ENCODE measurements around the gene TRIO.

The TRIO gene

DNA sequence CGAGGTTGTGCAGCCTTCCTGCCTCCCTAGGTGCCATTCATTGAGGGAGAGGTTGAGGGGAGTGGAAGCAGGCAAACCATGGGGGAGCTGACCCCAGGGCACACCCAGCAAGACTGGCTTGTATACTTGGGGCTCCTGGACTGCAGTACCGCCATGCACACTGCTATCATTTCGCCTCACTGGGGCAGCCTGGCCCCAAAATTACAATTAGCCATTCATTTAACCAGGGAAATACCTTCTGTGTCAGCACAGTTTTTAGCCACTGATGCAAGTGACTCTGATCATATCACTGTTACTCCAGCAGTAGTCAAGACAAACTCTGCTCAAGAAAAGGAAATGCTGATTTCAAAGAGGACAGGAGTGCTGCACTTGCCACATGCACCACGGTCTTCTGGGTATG lies 109.7 kb downstream of the TRIO start:
- DNase-seq, result no peak

DNA sequence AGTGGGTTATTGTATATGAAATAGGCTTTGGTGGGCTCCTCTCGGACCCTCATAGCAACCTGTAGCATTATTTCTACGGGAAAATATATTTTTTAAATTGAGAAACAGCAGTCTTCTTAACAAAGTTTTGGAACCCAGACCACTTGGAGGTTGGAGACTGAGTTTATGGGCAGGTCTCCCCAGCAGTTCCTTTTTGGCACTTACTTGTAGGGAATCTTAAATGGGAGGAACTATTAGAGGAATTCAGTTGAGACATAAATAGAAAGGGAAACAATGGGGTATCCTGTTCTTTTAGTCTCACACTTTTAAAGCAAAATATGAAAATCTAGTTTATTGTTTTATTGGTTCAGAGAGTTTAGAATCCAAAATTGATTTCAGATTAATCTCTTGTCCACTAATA lies 111.5 kb downstream of the TRIO start:
- no peak for DNase-seq

DNA sequence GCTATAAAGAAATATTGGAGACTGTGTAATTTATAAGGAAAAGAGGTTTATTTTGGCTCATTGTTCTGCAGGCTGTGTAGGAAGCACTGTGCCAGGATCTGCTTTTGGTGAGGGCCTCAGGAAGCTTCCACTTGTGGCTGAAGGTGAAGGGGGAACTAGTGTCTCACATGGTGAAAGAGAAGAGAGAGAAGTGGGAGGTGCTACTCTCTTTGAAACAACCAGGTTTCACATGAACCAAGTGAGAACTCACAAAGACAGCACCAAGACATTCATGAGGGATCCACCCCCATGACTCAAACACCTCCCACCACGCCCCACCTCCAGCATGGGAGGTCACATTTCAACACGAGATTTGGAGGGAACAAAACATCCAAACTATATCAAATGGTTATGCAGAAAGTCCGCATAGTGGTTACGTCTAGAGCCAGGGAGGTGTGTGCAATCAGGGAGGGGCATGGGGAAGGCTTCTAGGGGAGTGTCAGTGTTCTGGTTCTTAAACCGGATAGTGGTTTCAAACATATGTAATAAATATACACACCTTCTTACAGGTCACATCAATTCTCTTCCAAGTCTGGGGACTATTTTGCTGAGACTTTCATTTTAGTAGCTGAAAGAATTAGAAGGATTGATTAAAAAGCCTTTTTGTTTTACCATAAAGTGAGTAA lies 113.0 kb downstream of the TRIO start:
- no peak for DNase-seq

DNA sequence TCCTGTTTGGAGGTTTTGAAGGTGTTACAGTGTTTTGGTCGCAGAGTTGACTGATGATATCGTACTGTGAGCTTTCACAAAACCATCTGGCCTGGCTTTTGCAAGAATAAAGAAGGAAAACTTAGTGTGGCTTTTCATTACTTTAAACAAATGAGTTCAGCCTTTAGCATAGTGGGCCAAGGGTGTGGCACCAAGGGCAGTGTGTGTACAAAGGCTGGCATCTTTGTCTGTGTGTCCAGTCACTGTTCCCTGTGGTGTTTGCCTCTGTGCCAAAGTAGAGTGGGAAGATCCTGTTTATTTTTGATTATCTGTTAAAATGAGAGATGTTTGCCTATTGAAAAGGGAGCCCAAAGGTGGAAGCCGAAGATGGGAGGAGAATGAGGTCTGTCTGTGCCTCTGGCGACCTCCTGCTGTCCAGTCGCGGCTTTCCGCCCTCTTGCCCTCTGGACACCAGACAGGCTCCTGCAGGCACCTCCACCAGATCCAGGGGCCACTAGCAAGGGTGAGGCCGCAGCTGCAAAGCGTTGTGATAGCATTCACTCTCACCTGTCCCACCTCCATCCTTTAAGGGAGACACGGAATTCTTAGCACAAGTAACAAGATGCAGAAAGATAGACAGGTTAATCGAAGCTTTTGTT lies 113.7 kb downstream of the TRIO start:
- DNase-seq, result no peak

DNA sequence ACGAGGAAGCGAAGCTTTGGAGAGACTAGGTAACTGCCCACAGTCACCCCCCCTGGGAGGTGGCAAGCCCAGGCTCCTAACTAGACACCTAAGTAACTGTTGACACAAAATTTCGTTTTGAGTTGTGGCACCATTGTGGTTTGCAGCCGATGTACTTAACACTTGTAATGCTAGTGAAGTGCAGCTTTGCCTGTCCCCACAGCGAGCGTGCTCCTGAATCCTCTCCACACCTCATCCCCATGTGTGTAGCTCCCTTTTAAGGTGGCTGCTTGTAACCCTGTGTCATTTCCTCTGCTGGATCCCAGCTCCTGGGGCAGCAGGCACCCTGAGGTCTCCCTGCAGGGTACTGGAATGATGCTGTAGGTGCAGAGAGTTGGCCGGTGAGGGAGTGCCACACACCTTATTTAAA lies 114.9 kb downstream of the TRIO start:
- DNase-seq, result no peak

DNA sequence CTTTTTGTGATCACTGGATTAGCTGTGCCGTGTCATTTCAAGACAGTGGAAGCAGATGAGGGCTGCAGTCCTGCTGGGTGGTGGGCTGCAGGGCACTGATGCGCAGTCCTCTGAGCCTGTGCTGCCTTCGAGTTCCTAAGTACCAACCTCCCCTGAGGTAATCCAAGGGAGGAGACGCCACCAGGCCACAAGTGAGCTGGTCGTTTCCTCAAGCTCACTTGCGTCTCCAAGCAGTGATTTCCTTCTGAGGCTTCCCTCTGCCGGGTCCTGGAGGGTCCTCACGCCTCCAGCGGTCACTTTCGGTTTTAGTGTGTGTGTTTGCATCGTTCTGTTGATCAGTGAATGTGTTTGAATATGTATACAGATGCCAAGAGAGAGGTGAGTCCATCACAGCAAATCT lies 115.7 kb downstream of the TRIO start:
- no peak for DNase-seq

DNA sequence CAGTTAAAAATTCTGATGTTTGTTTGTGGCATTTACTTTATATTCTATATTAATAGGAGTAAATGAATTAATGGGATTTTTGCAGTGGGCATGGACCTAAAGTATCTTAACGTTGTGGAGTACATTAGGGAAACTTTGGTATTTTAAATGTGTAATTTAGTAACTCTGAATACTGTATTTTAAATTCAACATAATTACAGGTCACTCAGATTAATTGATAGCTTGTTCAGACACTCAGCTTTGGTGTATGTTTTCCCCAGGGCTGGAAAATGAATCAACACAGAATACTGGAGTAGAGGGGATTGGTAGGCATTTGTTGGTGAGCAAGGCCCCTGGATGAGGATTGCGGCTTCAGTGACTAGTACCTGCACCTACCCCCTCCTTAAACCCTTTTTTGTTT lies 117.5 kb downstream of the TRIO start:
- no peak for DNase-seq

DNA sequence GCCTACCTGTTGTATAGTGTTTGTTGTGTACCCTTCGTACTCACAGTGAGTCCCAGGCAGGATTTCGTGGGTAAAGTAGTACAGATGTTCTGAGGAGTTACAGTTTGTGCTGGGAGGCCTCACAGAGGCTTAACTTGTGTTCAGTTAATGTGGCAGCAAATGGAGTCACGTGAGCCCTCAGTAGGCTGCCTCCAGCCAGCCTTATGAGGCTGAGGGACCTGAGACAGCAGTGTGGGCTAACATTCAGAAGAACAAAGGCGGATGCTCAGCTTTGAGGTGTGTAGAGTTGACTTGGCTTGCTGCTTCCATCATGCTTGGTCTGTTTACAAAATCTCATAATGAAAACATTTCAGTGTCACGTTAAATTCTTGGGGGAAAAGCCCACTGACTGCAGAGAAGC lies 118.1 kb downstream of the TRIO start:
- no peak for DNase-seq

DNA sequence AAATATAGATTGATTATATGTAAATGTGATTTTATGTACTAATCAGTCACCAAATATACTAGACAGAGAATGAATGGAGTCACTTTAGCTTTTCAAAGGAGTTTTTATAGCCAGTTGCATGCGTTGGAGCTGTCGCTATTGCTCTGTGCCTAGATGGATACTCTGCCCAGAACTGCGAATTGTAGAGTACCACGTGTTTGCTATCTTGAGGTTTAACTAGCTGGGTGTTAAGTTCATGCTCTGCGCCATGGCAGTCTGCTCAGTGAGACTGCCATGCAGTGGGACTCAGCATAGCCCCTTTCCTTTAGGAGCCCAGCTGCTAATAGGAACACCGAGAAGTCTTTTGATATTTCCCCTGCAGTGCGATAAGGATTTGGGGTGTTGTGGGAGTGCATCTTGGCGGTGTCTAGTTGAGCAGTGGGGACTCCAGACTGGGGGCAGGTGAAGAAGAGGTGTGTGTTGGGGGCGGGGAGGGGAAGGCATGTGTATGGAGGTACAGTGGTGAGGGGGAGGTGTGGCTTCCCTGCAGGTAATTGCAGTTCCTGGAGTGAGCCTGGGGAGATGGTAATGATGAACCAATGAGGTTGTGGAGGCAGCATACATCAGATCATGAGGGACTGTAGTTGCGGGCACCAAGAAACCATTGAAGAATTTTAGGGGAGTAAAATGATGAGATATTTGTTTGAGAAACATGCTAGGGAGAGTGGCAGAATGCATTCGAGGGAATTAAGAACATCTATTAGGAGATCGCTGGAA lies 118.9 kb downstream of the TRIO start:
- DNase-seq, result no peak

DNA sequence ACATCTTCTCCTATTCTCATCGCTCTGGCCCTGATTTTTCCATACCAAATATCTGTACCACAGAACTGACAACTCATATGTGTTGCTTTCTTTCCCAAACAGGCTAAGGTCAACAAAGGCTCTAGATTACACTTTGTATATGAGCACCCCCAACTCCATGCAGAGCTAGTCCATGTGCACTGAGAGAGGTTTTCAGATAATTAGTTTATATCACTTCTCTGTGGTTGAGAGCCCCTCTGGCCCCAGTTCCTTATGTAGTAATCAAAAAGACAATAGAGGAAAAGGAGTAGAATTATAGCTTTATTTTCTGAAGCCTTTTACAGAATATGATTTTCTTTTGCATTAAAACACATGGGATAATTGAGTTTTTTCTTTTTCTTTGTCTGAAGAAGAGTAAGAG lies 120.0 kb downstream of the TRIO start:
- no peak for DNase-seq

DNA sequence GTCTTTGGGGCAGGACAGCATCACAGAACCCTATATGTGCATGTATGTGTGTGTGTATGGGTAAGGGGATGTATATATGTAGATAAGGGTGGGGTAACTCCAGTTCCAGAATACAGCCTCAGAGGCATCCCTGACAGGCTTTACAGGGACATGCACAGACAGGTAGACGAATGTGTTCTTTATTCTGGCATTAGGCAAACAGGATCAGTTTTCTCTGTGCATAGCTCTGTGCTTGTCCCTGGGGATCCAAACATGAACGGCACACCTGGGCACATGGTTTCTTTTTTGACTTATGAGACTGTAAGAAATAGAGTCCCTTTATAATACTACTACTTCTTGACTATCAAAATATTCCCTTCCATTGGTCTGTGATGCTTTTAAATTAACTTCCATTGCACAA lies 120.6 kb downstream of the TRIO start:
- no peak for DNase-seq

DNA sequence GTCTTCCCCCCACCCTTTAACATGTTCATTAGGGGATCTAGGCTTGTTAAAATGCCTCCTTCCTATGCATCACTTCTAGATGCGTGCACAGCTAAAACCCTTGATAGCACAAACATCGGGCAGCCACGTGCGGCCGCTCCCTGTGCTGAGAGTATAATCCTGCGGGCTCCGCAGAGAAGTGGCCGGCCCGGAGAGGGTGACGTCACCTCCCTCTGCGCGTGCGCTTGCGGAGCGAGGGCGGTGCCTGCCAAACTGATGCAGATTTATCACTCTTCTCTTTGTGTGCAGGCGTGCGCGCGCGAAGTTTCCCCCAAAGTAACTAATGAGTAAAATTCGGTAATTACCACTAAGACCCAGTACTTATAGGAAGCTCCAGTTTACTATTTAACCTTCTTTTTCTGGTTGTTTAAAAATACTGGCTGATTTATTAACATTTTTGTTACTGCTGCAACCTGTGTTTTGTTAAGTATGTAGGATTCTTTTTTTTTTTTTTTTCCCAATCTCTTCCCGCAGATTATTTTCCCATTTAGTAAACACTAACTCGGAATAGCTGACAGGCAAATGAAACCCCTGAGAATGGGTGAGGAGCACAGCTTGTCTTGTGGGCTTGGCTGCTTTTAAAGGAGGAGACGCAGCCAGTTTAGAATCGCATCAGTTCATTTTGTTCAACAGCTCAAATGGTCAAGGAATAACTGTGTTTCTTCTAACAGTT lies 121.6 kb downstream of the TRIO start:
- peak; percentile 68 for DNase-seq

DNA sequence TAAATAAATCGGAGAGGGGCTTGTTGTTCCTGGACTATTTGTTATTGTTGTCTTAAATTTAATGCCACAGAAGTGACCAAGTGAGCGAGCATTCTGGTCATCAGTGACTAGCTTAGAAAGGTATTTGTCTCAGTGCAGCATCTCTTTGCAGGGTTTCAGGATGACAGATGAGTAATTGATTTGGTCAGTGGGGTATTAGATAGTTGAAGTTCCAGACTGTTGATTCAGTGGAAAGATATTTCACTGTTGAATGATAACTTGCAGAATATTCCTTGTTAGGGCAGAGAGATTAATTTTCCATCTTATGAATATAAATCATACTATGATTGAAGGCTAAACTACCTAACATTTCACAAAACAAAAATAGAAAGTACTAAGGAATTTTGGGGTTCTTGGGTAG lies 122.4 kb downstream of the TRIO start:
- no peak for DNase-seq

DNA sequence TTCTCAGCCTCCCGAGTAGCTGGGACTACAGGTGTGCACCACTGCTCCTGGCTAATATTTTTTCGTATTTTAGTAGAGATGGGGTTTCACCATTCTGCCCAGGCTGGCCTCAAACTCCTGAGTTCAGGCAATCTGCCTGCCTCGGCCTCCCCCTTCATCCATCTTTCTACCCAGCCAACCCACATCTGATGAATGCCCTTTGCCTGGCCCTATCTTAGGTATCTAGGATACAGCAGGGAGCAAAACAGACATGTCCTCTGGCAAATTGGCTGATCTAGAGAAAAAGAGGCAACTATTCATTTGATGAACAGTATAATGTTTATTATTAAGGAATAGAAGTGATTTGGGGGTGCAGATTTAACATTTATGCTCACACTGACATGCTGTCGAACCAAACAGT lies 123.0 kb downstream of the TRIO start:
- no peak for DNase-seq

DNA sequence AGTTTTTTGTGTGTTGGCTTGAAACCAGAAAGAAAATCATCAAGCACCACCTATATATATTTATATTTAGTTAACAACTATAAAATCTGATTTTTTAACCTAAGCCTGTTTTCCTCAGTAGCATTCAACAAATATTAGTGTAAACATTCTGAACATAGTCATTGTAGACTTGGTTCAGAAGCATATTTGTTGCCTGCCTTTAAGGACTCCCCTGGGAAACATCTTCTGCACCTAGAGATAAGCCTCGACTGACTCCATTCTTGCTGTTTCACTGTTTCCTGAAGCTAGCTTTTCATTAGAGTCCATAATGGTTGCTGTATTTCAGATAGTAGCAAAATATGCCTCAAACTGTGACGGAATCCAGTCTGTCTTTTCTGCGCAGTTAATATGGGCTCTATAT lies 123.5 kb downstream of the TRIO start:
- DNase-seq, result no peak

DNA sequence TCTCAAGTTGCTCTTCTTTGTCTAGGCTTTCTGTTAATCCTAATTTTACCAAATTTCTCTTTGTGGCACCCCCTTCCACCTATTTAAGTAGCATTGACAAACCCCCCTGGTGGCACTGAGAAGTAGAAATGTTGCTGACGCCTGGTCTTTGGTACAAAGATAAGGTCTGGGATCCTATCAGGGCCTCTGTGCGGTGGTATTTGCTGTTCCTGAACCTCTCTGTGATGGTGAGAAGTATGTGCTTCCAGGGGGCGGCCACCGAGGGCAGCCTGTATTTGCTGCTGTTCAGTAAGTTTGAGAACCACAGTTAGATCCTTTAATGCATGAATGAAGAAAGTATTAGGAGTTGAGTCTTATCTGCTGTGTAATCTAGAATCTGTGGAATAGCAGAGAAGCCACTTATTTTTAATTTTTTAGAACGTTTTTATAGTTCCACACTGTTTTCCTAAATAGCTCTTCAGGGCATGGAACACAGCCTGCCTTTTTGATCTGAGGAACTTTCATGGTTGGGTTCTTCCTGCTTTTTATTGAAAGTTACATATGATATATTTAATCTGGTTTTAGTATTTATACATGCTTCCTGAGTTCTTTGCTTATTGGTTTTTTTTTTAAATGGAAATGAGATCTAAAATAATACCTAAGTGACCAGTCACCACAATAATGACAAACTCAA lies 124.2 kb downstream of the TRIO start:
- DNase-seq, result no peak

DNA sequence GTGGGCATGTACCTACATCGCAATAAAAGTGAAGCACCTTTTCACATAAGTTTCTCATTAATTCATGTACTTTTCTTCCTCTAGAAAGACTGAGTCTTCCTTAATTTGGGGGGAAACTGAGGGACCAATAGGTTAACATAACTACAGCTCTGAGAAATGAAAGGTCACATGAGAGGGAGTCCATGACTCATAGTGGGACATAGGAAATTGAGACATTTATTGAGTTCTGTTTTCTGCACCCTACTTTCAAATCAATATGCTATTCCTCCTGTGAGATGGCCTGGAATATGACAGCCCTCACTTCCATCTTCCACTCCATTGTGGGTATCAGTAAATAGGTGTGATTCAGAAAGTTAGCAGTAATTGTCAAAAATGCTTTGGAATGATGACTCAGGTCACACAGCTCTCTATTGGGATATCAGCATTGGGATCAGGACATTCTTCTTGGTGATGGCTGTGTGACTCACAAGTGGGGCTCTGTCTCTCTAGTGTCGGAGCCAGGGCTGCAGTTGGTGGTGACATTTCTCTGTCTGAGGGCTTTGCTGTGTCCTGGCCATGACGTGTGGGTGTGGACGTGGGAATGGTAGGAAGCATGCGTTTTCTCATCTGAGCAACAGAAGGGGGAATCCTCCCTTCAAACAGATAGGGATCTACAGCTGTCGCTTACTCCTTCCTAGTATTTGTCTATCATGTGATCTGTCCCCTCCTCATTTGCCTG lies 125.0 kb downstream of the TRIO start:
- no peak for DNase-seq

DNA sequence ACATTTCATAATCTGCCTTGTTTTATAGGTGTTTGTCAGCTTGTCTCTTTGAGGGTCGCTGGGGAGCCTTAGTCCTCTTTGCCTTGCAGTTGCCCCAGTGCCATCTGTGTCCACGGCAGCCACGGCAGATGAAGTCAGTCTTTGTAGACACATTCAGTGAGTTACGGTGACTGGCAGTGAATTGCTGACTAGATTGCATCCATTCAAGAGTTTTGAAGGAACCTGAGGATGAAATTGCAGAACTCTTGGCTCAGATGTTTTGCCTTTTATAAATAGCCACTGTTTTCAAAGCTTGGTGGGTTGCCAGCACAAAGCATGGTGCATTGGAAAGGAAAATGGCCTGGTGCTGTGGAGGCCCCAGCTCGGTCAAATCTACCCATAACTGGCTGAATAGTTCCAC lies 125.6 kb downstream of the TRIO start:
- DNase-seq, result no peak

DNA sequence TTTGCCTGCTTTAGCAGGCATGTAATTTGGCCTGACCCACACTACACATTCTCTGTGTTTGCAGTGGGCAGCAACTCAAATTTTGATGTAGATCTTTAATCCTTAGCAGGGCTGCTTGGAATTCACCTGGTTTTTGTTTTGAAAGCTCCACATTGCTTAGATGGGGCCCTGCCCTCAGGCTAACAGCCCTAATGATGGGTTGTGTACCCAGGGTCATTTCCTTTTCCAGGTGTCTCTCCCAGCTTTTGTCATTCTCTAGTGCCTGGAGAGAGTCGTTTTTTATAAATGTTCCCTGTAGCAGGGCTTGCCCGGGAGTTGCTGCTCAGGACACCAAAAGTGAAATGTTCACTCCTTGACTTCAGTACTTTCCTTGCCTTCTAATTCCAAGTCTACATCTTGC lies 126.3 kb downstream of the TRIO start:
- no peak for DNase-seq

DNA sequence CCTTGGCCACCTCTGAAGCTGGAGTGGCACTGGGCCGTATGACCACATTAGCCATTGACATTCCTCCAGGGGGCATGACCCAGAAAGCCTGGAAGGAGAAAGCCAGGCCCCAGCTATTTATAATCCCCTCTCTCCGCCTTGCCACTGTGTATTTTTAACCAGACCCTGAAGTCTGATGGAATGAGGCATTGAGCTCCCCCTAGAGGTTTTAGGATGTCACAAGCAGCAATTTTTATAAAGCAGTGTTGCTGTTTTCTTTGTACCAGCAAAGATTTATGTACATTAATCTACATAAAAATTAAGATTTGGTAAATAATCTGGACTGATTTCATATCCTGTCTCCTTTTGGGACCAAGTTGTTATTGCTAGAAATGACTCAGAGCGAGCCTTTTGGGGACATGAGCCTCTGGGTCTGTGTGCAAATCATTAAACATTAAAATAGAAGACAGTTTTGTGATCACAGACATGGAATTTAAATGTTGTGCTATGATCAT lies 127.1 kb downstream of the TRIO start:
- DNase-seq, result no peak

DNA sequence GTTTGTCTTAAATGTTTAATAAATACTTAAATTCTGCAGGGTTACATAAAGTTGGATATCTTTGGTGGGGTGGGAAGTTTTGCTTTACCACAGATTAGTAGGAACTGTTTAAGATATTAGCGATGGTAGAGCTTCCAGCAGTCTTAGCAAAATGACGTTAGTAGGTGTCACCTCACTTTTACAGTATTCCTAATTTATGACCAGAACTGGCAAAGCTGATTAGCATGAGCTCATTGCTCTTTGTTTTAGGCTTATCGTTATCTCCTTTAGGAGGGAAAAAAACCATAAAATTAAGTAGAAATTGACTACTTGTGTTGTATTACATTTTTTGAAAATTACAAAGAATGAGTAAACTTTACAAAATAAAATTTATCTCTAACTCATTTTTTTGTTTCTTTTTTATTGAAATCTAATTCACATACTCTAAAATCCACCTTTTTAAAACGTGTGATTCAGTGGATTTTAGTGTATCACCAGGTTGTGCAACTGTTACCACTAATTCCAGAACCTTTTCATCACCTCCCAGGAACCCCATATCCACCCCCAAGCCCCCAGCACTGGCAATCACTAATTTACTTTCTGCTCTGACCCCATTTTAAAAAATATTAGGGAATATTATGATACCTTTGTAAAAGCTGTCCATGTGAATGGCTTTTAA lies 129.5 kb downstream of the TRIO start:
- DNase-seq, result no peak

Data from stimulated activated CD4-positive, alpha-beta T cell treated with anti-CD3 and anti-CD28 coated beads, Interleukin-4, amount 100 ng/mL, for 24 hours (primary cell).